ENCODE data around the gene TICAM2. TPM values are rescaled to one million over a fixed set of nuclear protein-coding genes. Genes with fewer than 3 reads are reported as not detected.

TICAM2 gene
- total RNA-seq, 1 experiment from 2014 or later = 3.9 TPM

- BruUV-seq (replicated peaks) = TSS peak; percentile 3
- Histone ChIP-seq H3K4me2 (ENCODE audit: low read length) (peak overlapping the region; percentile 95), H3K4me3 (ENCODE audit: low read length) (peak overlapping the region; percentile 82), H3K9me3 (ENCODE audit: low read length) (no peaks in the 10 kb centered on the region), H3K79me2 (ENCODE audit: low read length) (no peaks in the 10 kb centered on the region; the same call in 1 of the 2 replicates), H3K36me3 (ENCODE audit: low read depth, low read length) (peaks cover 4% of the 10 kb centered on the region; the same call in 1 of the 2 replicates), H3K27me3 (ENCODE audit: low read length) (no peaks in the 10 kb centered on the region), H3K4me1 (ENCODE audit: insufficient read depth, low read length) (peaks cover 17% of the 10 kb centered on the region), H3K9me2 (replicated peaks; ENCODE audit: low read length) (no peaks in the 10 kb centered on the region), H3K27ac (ENCODE audit: low read length) (peak overlapping the region; percentile 10; the same call in 1 of the 2 replicates), H2AFZ (ENCODE audit: low read length) (no peak overlapping the region), H4K20me1 (ENCODE audit: low read length) (no peaks in the 10 kb centered on the region), H3F3A (ENCODE audit: low read length, unreplicated experiment) (no peaks in the 10 kb centered on the region), H3K9ac (ENCODE audit: low read length) (no peak overlapping the region)
- POLR2A ChIA-PET (ENCODE audit: unreplicated experiment) = no interaction called here
- intact Hi-C loops (cut with micrococcal nuclease) = no loop called here
- TF ChIP-seq CTCF (conservative IDR thresholded peaks at IDR 0.05; ENCODE audit: low read depth, low read length) (no peak), EZH2 (IDR thresholded peaks at IDR 0.05; ENCODE audit: low read length, unreplicated experiment) (no peak), EZH2phosphoT487 (IDR thresholded peaks at IDR 0.05; ENCODE audit: borderline replicate concordance, low read length) (no peak)
- ATAC-seq (peak; percentile 53), DNase-seq (peak; percentile 69)
- CTCF ChIA-PET = no interaction called here
Observed at GRCh38 chr5:115600766-115601165, 1.5 kb downstream of the TICAM2 start.

GRCh38 chr5:115599924-115600323 lies 2.4 kb downstream of the TICAM2 start:
- DNase-seq (no peak), ATAC-seq (no peak)
- peaks cover 17% of the 10 kb centered on the region for H3K4me1 ChIP-seq (ENCODE audit: insufficient read depth, low read length)
- H3K9me2 ChIP-seq (replicated peaks; ENCODE audit: low read length) = no peaks in the 10 kb centered on the region
- no peaks in the 10 kb centered on the region for H4K20me1 ChIP-seq (ENCODE audit: low read length)
- TF ChIP-seq CTCF (conservative IDR thresholded peaks at IDR 0.05; ENCODE audit: low read depth, low read length) (no peak), EZH2phosphoT487 (IDR thresholded peaks at IDR 0.05; ENCODE audit: borderline replicate concordance, low read length) (no peak), EZH2 (IDR thresholded peaks at IDR 0.05; ENCODE audit: low read length, unreplicated experiment) (no peak)
- H3K4me3 ChIP-seq (ENCODE audit: low read length) = no peak overlapping the region
- H3K79me2 ChIP-seq (ENCODE audit: low read length) = no peaks in the 10 kb centered on the region; the same call in 1 of the 2 replicates
- no peaks in the 10 kb centered on the region for H3F3A ChIP-seq (ENCODE audit: low read length, unreplicated experiment)
- H3K4me2 ChIP-seq (ENCODE audit: low read length) = no peak overlapping the region
- ChIA-PET CTCF (no interaction called here), POLR2A (ENCODE audit: unreplicated experiment) (no interaction called here)
- no peaks in the 10 kb centered on the region for H3K27me3 ChIP-seq (ENCODE audit: low read length)
- intact Hi-C loops (cut with micrococcal nuclease) = no loop called here
- no peak overlapping the region for H2AFZ ChIP-seq (ENCODE audit: low read length)
- no peak overlapping the region for H3K27ac ChIP-seq (ENCODE audit: low read length)
- no peak overlapping the region for H3K9ac ChIP-seq (ENCODE audit: low read length)
- peaks cover 4% of the 10 kb centered on the region; the same call in 1 of the 2 replicates for H3K36me3 ChIP-seq (ENCODE audit: low read depth, low read length)
- H3K9me3 ChIP-seq (ENCODE audit: low read length) = no peaks in the 10 kb centered on the region
- BruUV-seq (replicated peaks) = no TSS peak

- TF ChIP-seq EZH2phosphoT487 (IDR thresholded peaks at IDR 0.05; ENCODE audit: borderline replicate concordance, low read length) (no peak), EZH2 (IDR thresholded peaks at IDR 0.05; ENCODE audit: low read length, unreplicated experiment) (no peak), CTCF (conservative IDR thresholded peaks at IDR 0.05; ENCODE audit: low read depth, low read length) (no peak)
- H3K9me2 ChIP-seq (replicated peaks; ENCODE audit: low read length) = no peaks in the 10 kb centered on the region
- no peak for ATAC-seq
Observed at GRCh38 chr5:115599502-115599901, 2.8 kb downstream of the TICAM2 start.

More at GRCh38 chr5:115599502-115599901, 2.8 kb downstream of the TICAM2 start:
- Histone ChIP-seq H3K9me3 (ENCODE audit: low read length) (no peaks in the 10 kb centered on the region), H2AFZ (ENCODE audit: low read length) (no peak overlapping the region), H3K36me3 (ENCODE audit: low read depth, low read length) (peaks cover 1% of the 10 kb centered on the region; the same call in 1 of the 2 replicates), H3K4me1 (ENCODE audit: insufficient read depth, low read length) (peaks cover 18% of the 10 kb centered on the region), H3F3A (ENCODE audit: low read length, unreplicated experiment) (no peaks in the 10 kb centered on the region), H4K20me1 (ENCODE audit: low read length) (no peaks in the 10 kb centered on the region), H3K9ac (ENCODE audit: low read length) (no peak overlapping the region), H3K27me3 (ENCODE audit: low read length) (no peaks in the 10 kb centered on the region), H3K79me2 (ENCODE audit: low read length) (no peaks in the 10 kb centered on the region; the same call in 1 of the 2 replicates), H3K4me3 (ENCODE audit: low read length) (no peak overlapping the region), H3K27ac (ENCODE audit: low read length) (no peak overlapping the region), H3K4me2 (ENCODE audit: low read length) (no peak overlapping the region)
- intact Hi-C loops (cut with micrococcal nuclease) = no loop called here
- ChIA-PET CTCF (no interaction called here), POLR2A (ENCODE audit: unreplicated experiment) (no interaction called here)
- BruUV-seq (replicated peaks) = no TSS peak
- DNase-seq = no peak

Measured in PC-3 (cell line).